HepG2 (cell line): ENCODE results near the gene TRMT6. TPM values are rescaled to one million over a fixed set of nuclear protein-coding genes. Genes with fewer than 3 reads are reported as not detected.
A peak's percentile ranks its signal among the peaks of the same experiment; 100 is the strongest.

Experiments used
- CREM ChIP-seq, 2 experiments: sonication (generic) in 1 of 2; formaldehyde crosslinking in 1 of 2; IDR thresholded peaks; 2 replicates each; pipeline versions ENCODE4 v1.4.0 to v1.6.1; 2016 to 2020; ENCODE audit warnings: antibody characterized with exemption in 1 of 2, mild to moderate bottlenecking in 1 of 2, missing genetic modification reagents in 1 of 2
- E2F1 ChIP-seq: sonication (generic); formaldehyde crosslinking; IDR thresholded peaks from 2 replicates; pipeline ENCODE4 v1.5.0; 2020; ENCODE audit warnings: missing genetic modification reagents
- EHMT2 ChIP-seq: fragments of 200-600 bp; sonication (generic); IDR thresholded peaks from 2 replicates; pipeline ENCODE4 v1.7.0; 2017; ENCODE audit warnings: antibody characterized with exemption, low read depth, low read length, borderline replicate concordance
- FOSL2 ChIP-seq: sonication (generic); formaldehyde crosslinking; IDR thresholded peaks from 2 replicates; pipeline ENCODE4 v1.4.0; 2020; ENCODE audit warnings: missing genetic modification reagents
- FOXP1 ChIP-seq, 2 experiments: fragments of 450-650 bp in 1 of 2; IDR thresholded peaks; 2 replicates each; pipeline ENCODE4 v1.6.1; 2017 to 2018; ENCODE audit warnings: antibody characterized with exemption in 1 of 2
- MAZ ChIP-seq, 2 experiments: sonication (generic) in 1 of 2; formaldehyde crosslinking in 1 of 2; IDR thresholded peaks; 2 replicates each; pipeline versions ENCODE4 v1.5.0 to v1.6.1; 2012 to 2020; ENCODE audit warnings: low read depth in 2 of 2, mild to moderate bottlenecking in 2 of 2, borderline replicate concordance in 1 of 2, improper control_type of control experiment in 1 of 2, low read length in 1 of 2, missing genetic modification reagents in 1 of 2, moderate library complexity in 1 of 2
- PLRG1 ChIP-seq: fragments of 450-650 bp; conservative IDR thresholded peaks from 2 replicates; pipeline ENCODE4 v1.6.1; 2016
- RBM22 ChIP-seq: fragments of 200-400 bp; formaldehyde crosslinking; optimal IDR thresholded peaks from 2 replicates; pipeline ENCODE3; 2017; ENCODE audit warnings: mild to moderate bottlenecking, low read length, moderate library complexity
- SMARCC2 ChIP-seq: fragments of 450-650 bp; IDR thresholded peaks from 2 replicates; pipeline ENCODE4 v1.6.1; 2017; ENCODE audit warnings: antibody characterized with exemption, mild to moderate bottlenecking
- TEAD2 ChIP-seq: sonication (generic); formaldehyde crosslinking; IDR thresholded peaks from 2 replicates; pipeline ENCODE4 v1.9.0; 2021; ENCODE audit warnings: missing genetic modification reagents
- THAP11 ChIP-seq: IDR thresholded peaks from 2 replicates; pipeline ENCODE4 v1.6.1; 2016; ENCODE audit warnings: missing biosample characterization, missing genetic modification reagents
- ZNF33B ChIP-seq: sonication (generic); formaldehyde crosslinking; IDR thresholded peaks from 2 replicates; pipeline ENCODE4 v1.5.1; 2020; ENCODE audit warnings: mild to moderate bottlenecking, missing genetic modification reagents
- ZNF703 ChIP-seq: sonication (generic); formaldehyde crosslinking; IDR thresholded peaks from 2 replicates; pipeline ENCODE4 v1.5.1; 2020; ENCODE audit warnings: missing genetic modification reagents, mild to moderate bottlenecking, moderate library complexity, borderline replicate concordance
- ZNF773 ChIP-seq: sonication (generic); formaldehyde crosslinking; IDR thresholded peaks from 2 replicates; pipeline ENCODE4 v1.4.0; 2020; ENCODE audit warnings: missing genetic modification reagents, borderline replicate concordance
- polyA plus RNA-seq, 8 experiments: library from polyadenylated mRNA; depleted of rRNA in 3 of 8; stranded (reverse) in 7 of 8; unstranded in 1 of 8; fragments of >200 nt; fragmentation: Illumina TruSeq in 4 of 8; extraction: Trizol in 4 of 8; gene quantifications; 2 replicates each; pipeline versions ENCODE4 v1.2.1 to v1.2.3, GENCODE V29; 2011 to 2016; ENCODE audit warnings: low read depth in 4 of 8, missing spikeins in 1 of 8, mixed read lengths in 1 of 8; ENCODE audit not compliant: insufficient read depth in 1 of 8
- total RNA-seq, 5 experiments: library from RNA; depleted of rRNA; stranded (reverse); fragments of >200 nt; fragmentation: Illumina TruSeq; extraction: Trizol; gene quantifications; 2 replicates each; pipeline ENCODE4 v1.2.3, GENCODE V29; 2016; ENCODE audit warnings: low read depth in 1 of 5
- TF ChIP-seq, protein P1 (sequence below): sonication (generic); formaldehyde crosslinking; IDR thresholded peaks from 2 replicates; pipeline ENCODE4 v1.4.0; 2020; ENCODE audit warnings: missing genetic modification reagents, borderline replicate concordance
- TF ChIP-seq, protein P2 (sequence below): sonication (generic); formaldehyde crosslinking; IDR thresholded peaks from 2 replicates; pipeline ENCODE4 v1.8.0; 2022; ENCODE audit warnings: missing genetic modification reagents, mild to moderate bottlenecking, moderate library complexity, borderline replicate concordance
- TF ChIP-seq, protein P3 (sequence below): sonication (generic); formaldehyde crosslinking; IDR thresholded peaks from 2 replicates; pipeline ENCODE4 v1.8.0; 2022; ENCODE audit warnings: mild to moderate bottlenecking, missing genetic modification reagents

Gene TRMT6
- total and polyA plus RNA-seq, 2 of the 13 experiments (the other 11 are each of a cell fraction or from before 2014, with no cell fraction given): 10.5 to 37.8 TPM

GRCh38 chr20:5950271-5951031 lies at the start of gene TRMT6, which contains the start of gene MCM8 (continued):
- TF ChIP-seq, protein P1, sequence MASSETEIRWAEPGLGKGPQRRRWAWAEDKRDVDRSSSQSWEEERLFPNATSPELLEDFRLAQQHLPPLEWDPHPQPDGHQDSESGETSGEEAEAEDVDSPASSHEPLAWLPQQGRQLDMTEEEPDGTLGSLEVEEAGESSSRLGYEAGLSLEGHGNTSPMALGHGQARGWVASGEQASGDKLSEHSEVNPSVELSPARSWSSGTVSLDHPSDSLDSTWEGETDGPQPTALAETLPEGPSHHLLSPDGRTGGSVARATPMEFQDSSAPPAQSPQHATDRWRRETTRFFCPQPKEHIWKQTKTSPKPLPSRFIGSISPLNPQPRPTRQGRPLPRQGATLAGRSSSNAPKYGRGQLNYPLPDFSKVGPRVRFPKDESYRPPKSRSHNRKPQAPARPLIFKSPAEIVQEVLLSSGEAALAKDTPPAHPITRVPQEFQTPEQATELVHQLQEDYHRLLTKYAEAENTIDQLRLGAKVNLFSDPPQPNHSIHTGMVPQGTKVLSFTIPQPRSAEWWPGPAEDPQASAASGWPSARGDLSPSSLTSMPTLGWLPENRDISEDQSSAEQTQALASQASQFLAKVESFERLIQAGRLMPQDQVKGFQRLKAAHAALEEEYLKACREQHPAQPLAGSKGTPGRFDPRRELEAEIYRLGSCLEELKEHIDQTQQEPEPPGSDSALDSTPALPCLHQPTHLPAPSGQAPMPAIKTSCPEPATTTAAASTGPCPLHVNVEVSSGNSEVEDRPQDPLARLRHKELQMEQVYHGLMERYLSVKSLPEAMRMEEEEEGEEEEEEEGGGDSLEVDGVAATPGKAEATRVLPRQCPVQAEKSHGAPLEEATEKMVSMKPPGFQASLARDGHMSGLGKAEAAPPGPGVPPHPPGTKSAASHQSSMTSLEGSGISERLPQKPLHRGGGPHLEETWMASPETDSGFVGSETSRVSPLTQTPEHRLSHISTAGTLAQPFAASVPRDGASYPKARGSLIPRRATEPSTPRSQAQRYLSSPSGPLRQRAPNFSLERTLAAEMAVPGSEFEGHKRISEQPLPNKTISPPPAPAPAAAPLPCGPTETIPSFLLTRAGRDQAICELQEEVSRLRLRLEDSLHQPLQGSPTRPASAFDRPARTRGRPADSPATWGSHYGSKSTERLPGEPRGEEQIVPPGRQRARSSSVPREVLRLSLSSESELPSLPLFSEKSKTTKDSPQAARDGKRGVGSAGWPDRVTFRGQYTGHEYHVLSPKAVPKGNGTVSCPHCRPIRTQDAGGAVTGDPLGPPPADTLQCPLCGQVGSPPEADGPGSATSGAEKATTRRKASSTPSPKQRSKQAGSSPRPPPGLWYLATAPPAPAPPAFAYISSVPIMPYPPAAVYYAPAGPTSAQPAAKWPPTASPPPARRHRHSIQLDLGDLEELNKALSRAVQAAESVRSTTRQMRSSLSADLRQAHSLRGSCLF: peak; percentile 65; the same call in 1 of the 2 replicates
- TF ChIP-seq ZNF33B (CRISPR knock-in tag) (no peak; the same call in 1 of the 2 replicates), SMARCC2 (no peak), FOSL2 (CRISPR knock-in tag) (peak; percentile 71), E2F1 (CRISPR knock-in tag) (peak; percentile 99), TEAD2 (CRISPR knock-in tag) (peak; percentile 65; the same call in 1 of the 2 replicates), THAP11 (CRISPR knock-in tag) (peak; percentile 97), FOXP1 (IDR thresholded peaks at IDR 0.05) (no peak), FOXP1 (CRISPR knock-in tag; IDR thresholded peaks at IDR 0.05) (no peak), ZNF773 (CRISPR knock-in tag) (0 out of 2 replicates have a peak, but pooled peaks have one; percentile 7), PLRG1 (no peak), EHMT2 (no peak; the same call in 1 of the 2 replicates), CREM (IDR thresholded peaks at IDR 0.05) (peak; percentile 91), CREM (CRISPR knock-in tag; IDR thresholded peaks at IDR 0.05) (peak; percentile 5; the same call in 1 of the 2 replicates), MAZ (IDR thresholded peaks at IDR 0.05; ENCODE audit: borderline replicate concordance, low read depth, low read length) (peak; percentile 72), MAZ (CRISPR knock-in tag; IDR thresholded peaks at IDR 0.05; ENCODE audit: low read depth) (peak; percentile 98), RBM22 (no peak), ZNF703 (CRISPR knock-in tag) (no peak)
- TF ChIP-seq, protein P2, sequence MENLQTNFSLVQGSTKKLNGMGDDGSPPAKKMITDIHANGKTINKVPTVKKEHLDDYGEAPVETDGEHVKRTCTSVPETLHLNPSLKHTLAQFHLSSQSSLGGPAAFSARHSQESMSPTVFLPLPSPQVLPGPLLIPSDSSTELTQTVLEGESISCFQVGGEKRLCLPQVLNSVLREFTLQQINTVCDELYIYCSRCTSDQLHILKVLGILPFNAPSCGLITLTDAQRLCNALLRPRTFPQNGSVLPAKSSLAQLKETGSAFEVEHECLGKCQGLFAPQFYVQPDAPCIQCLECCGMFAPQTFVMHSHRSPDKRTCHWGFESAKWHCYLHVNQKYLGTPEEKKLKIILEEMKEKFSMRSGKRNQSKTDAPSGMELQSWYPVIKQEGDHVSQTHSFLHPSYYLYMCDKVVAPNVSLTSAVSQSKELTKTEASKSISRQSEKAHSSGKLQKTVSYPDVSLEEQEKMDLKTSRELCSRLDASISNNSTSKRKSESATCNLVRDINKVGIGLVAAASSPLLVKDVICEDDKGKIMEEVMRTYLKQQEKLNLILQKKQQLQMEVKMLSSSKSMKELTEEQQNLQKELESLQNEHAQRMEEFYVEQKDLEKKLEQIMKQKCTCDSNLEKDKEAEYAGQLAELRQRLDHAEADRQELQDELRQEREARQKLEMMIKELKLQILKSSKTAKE: peak; percentile 44; the same call in 1 of the 2 replicates
- TF ChIP-seq, protein P3, sequence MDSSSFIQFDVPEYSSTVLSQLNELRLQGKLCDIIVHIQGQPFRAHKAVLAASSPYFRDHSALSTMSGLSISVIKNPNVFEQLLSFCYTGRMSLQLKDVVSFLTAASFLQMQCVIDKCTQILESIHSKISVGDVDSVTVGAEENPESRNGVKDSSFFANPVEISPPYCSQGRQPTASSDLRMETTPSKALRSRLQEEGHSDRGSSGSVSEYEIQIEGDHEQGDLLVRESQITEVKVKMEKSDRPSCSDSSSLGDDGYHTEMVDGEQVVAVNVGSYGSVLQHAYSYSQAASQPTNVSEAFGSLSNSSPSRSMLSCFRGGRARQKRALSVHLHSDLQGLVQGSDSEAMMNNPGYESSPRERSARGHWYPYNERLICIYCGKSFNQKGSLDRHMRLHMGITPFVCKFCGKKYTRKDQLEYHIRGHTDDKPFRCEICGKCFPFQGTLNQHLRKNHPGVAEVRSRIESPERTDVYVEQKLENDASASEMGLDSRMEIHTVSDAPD: 0 out of 2 replicates have a peak, but pooled peaks have one; percentile 27
